ENCODE measurements around the gene PXMP2.

The PXMP2 gene

GRCh38 chr12:132702640-132703039 lies 15.3 kb downstream of the PXMP2 start:
- H3K27ac ChIP-seq = no peak overlapping the region
- no peak for TF ChIP-seq CTCF (conservative IDR thresholded peaks at IDR 0.05)
- no peak for TF ChIP-seq ZFX (IDR thresholded peaks at IDR 0.05)

GRCh38 chr12:132703641-132704040 lies 16.3 kb downstream of the PXMP2 start:
- peak overlapping the region; percentile 19; the same call in 1 of the 2 replicates for H3K27ac ChIP-seq
- no peak for TF ChIP-seq ZFX (IDR thresholded peaks at IDR 0.05)
- no peak for TF ChIP-seq CTCF (conservative IDR thresholded peaks at IDR 0.05)

GRCh38 chr12:132707241-132707640 lies 19.9 kb downstream of the PXMP2 start:
- TF ChIP-seq ZFX (IDR thresholded peaks at IDR 0.05) = no peak
- no peak for TF ChIP-seq CTCF (conservative IDR thresholded peaks at IDR 0.05)
- no peak overlapping the region for H3K27ac ChIP-seq

GRCh38 chr12:132708150-132708549 lies 20.8 kb downstream of the PXMP2 start:
- H3K27ac ChIP-seq = no peak overlapping the region
- no peak for TF ChIP-seq CTCF (conservative IDR thresholded peaks at IDR 0.05)

- TF ChIP-seq ZFX (IDR thresholded peaks at IDR 0.05) (no peak), CTCF (conservative IDR thresholded peaks at IDR 0.05) (no peak)
- peak overlapping the region; percentile 93 for H3K27ac ChIP-seq
Measured at GRCh38 chr12:132710043-132710404, 22.6 kb downstream of the PXMP2 start.

GRCh38 chr12:132710405-132711079 lies 23.2 kb downstream of the PXMP2 start, which contains the start of gene PGAM5:
TSS of gene PGAM5 (plus strand) at chr12:132710842. CDS start at chr12:132710877, 35 bp downstream.
- no peak for TF ChIP-seq CTCF (conservative IDR thresholded peaks at IDR 0.05)
- TF ChIP-seq ZFX (IDR thresholded peaks at IDR 0.05) = no peak

GRCh38 chr12:132711080-132711843 lies 23.9 kb downstream of the PXMP2 start:
- TF ChIP-seq ZFX (IDR thresholded peaks at IDR 0.05) = peak; percentile 72
- no peak for TF ChIP-seq CTCF (conservative IDR thresholded peaks at IDR 0.05)
- peak overlapping the region; percentile 93 for H3K27ac ChIP-seq

More at GRCh38 chr12:132710405-132711079, 23.2 kb downstream of the PXMP2 start, which contains the start of gene PGAM5:
- H3K27ac ChIP-seq = peak within 1 kb of the TSS; percentile 93
